NCI-H2107 (cell line): Measurements from ENCODE around the gene MMD.
"Not testable (repeated sequence)": the region's sequence is repeated elsewhere in the genome, so short reads cannot be mapped to it uniquely, and the experiment has no call there.

Experiments
- DNase-seq: peaks from one replicate; lab custom pipeline; 2025; lab: John Stamatoyannopoulos, UW

The MMD gene

GRCh38 chr17:55420067-55420775 lies 1.4 kb downstream of the MMD start:
- DNase-seq, result no peak

GRCh38 chr17:55418369-55419268 lies 3.0 kb downstream of the MMD start:
- DNase-seq, result no peak

- DNase-seq, result no peak
Observed at GRCh38 chr17:55417411-55418268, 4.0 kb downstream of the MMD start.

GRCh38 chr17:55416470-55417052 lies 5.1 kb downstream of the MMD start:
- DNase-seq, result no peak

- DNase-seq, result no peak
Observed at GRCh38 chr17:55416000-55416399, 5.6 kb downstream of the MMD start.

GRCh38 chr17:55414983-55415382 lies 6.7 kb downstream of the MMD start:
- DNase-seq, result no peak

- no peak for DNase-seq
Observed at GRCh38 chr17:55413825-55414489, 7.7 kb downstream of the MMD start.

GRCh38 chr17:55411463-55411855 lies 10.2 kb downstream of the MMD start:
- no peak for DNase-seq

GRCh38 chr17:55410722-55411462 lies 10.7 kb downstream of the MMD start:
- DNase-seq, result no peak

GRCh38 chr17:55409030-55409800 lies 12.4 kb downstream of the MMD start:
- DNase-seq, result no peak

GRCh38 chr17:55407641-55408566 lies 13.7 kb downstream of the MMD start:
- DNase-seq, result no peak

- no peak for DNase-seq
Observed at GRCh38 chr17:55405600-55405999, 16.0 kb downstream of the MMD start.

- DNase-seq, result not testable (repeated sequence)
Observed at GRCh38 chr17:55404197-55404596, 17.4 kb downstream of the MMD start.

- no peak for DNase-seq
Observed at GRCh38 chr17:55402374-55402773, 19.3 kb downstream of the MMD start.

GRCh38 chr17:55398689-55399088 lies 22.9 kb downstream of the MMD start:
- DNase-seq, result no peak

GRCh38 chr17:55395803-55396505 lies 25.7 kb downstream of the MMD start:
- DNase-seq, result no peak

GRCh38 chr17:55394357-55395021 lies 27.1 kb downstream of the MMD start:
- no peak for DNase-seq
